GM12874 (cell line): Measurements from ENCODE around the gene CARHSP1.
A peak's percentile ranks its signal among the peaks of the same experiment; 100 is the strongest.

Experiments
- CTCF ChIP-seq: IDR thresholded peaks from 2 replicates; pipeline ENCODE4 v1.5.1; 2011; ENCODE audit warnings: low read depth, mild to moderate bottlenecking, control low read depth, low read length, moderate library complexity; ENCODE audit not compliant: insufficient read depth

The CARHSP1 gene

GRCh38 chr16:8907096-8907495 is 38.3 kb upstream of the CARHSP1 start:
- no peak for TF ChIP-seq CTCF

GRCh38 chr16:8905795-8906591 is 37.2 kb upstream of the CARHSP1 start:
- peak; percentile 40; the same call in 1 of the 2 replicates for TF ChIP-seq CTCF

- peak; percentile 40 for TF ChIP-seq CTCF
These were observed 36.5 kb upstream of the CARHSP1 start for GRCh38 chr16:8905168-8905762.

- TF ChIP-seq CTCF, result no peak
These were observed 35.2 kb upstream of the CARHSP1 start for GRCh38 chr16:8904018-8904430.

GRCh38 chr16:8903004-8903403 is 34.2 kb upstream of the CARHSP1 start:
- no peak for TF ChIP-seq CTCF

GRCh38 chr16:8901320-8901861 is 32.6 kb upstream of the CARHSP1 start:
- TF ChIP-seq CTCF, result no peak

- no peak for TF ChIP-seq CTCF
These were observed 31.5 kb upstream of the CARHSP1 start for GRCh38 chr16:8900343-8900742.
